ENCODE results near the gene TIAL1. TPM values are rescaled to one million over a fixed set of nuclear protein-coding genes. Genes with fewer than 3 reads are reported as not detected.

The TIAL1 gene
- total and polyA plus RNA-seq, 3 donors from 2014 or later: 71.0 to 104 (median 82.3) TPM

DNA sequence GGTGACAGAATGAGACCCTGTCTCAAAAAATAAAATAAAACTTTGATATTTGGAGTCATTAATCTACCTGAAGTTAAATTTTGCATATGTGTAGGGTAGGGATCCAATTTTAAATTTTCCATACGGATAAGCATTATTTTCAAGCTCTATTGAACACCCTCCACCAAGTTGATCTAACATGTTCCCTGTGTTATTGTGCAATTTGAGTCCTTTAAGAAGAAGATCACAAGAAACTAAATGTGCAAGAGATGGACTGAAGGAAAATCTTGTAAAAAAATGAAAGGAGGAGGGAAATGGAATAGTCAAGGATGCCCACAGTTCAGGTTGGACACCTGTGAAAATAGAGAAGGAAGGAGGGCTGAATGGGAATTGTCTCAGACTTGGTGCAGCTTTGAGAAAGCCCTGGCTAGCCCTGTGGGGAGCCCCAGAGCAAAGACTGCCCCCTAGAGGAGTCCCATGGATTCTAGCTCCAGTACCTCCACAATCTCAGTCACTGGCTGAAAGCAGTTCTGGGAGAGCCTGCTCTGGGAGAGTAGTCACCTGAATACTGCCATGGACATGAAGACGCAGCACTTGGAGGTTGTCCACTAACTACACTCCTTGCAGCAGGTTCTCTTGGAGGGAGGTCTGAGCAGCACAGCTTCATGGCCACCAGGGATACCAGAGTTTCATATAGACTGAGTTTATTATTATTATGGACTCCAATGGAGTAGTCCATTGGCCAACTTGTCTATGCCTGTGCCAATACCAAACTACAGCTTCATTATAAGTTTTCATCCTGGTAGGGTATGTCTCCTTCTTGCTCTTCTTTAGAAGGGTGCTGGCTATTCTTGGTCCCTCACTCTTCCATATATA is 5.7 kb upstream of the TIAL1 start:
- Histone ChIP-seq H3K27me3 (no peaks in the 10 kb centered on the region), H3K4me3 (no peak overlapping the region), H3K4me1 (no peaks in the 10 kb centered on the region), H3K9me3 (no peaks in the 10 kb centered on the region), H3K36me3 (ENCODE audit: low read depth, missing control alignments) (no peaks in the 10 kb centered on the region), H3K27ac (no peak overlapping the region)
- intact Hi-C loops (cut with DNase I; ENCODE audit: low total_unique reads): no loop called here
- 54 to 55% methylated on average over 2 of the region's 2 CpGs for WGBS, 2 donors
- TF ChIP-seq POLR2A (IDR thresholded peaks at IDR 0.05): no peak
- peak in 1 of 3 experiments; percentile 28 for TF ChIP-seq CTCF (IDR thresholded peaks at IDR 0.05)
- no peak for DNase-seq

DNA sequence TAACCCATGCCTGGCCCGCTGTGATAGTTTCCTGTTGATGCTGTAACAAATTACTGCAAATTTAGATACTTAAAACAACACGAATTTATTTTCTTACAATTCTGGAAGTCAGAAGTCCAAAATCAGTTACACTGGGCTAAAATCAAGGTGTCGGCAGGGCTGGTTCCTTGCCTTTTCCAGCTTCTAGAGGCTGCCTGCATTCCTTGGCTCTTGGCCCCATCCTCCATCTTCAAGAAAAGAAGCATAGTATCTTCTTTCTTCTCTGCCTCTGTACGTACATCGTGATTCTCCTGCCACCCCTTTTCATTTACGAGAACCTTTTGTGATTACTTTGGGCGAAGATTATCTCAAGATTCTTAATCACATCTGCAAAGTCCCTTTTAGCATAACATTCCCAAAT is 1.6 kb upstream of the TIAL1 start:
- intact Hi-C loops (cut with DNase I; ENCODE audit: low total_unique reads): no loop called here
- no peak for DNase-seq
- 61 to 75% methylated on average over 7 of the region's 7 CpGs for WGBS, 2 donors

GRCh38 chr10:119597405-119598186 is 832 bp upstream of the TIAL1 start:
- 24 to 35% methylated on average over 21 of the region's 21 CpGs for WGBS, 2 donors
- intact Hi-C loops (cut with DNase I; ENCODE audit: low total_unique reads): no loop called here

More for the DNA sequence above, 1.6 kb upstream of the TIAL1 start:
- no peak for TF ChIP-seq CTCF (IDR thresholded peaks at IDR 0.05)
- TF ChIP-seq POLR2A (IDR thresholded peaks at IDR 0.05): no peak
- no peaks in the 10 kb centered on the region for H3K36me3 ChIP-seq (ENCODE audit: low read depth, missing control alignments)
- peaks cover 20% of the 10 kb centered on the region for H3K4me1 ChIP-seq
- no peaks in the 10 kb centered on the region for H3K27me3 ChIP-seq
- H3K4me3 ChIP-seq: peak overlapping the region in 1 of 2 donors; percentile 86
- no peaks in the 10 kb centered on the region for H3K9me3 ChIP-seq
- no peak overlapping the region for H3K27ac ChIP-seq

More at GRCh38 chr10:119597405-119598186, 832 bp upstream of the TIAL1 start:
- no peaks in the 10 kb centered on the region for H3K27me3 ChIP-seq
- peaks cover 27% of the 10 kb centered on the region for H3K4me1 ChIP-seq
- H3K4me3 ChIP-seq: peak overlapping the region; percentile 83 to 86
- TF ChIP-seq POLR2A (IDR thresholded peaks at IDR 0.05) (no peak), CTCF (IDR thresholded peaks at IDR 0.05) (no peak)
- peak overlapping the region; percentile 96 to 99 for H3K27ac ChIP-seq
- H3K9me3 ChIP-seq: no peaks in the 10 kb centered on the region
- no peaks in the 10 kb centered on the region for H3K36me3 ChIP-seq (ENCODE audit: low read depth, missing control alignments)
- DNase-seq: no peak

All from testis (tissue), 3 donors.